HG03108 (cell line): ENCODE data around the gene CDA.

Source experiments
- ATAC-seq: cut with Tn5 transposase; IDR thresholded peaks from one replicate; pipeline ENCODE4 v1.9.1; 2021; ENCODE audit warnings: moderate library complexity; ENCODE audit not compliant: unreplicated experiment

CDA gene

DNA sequence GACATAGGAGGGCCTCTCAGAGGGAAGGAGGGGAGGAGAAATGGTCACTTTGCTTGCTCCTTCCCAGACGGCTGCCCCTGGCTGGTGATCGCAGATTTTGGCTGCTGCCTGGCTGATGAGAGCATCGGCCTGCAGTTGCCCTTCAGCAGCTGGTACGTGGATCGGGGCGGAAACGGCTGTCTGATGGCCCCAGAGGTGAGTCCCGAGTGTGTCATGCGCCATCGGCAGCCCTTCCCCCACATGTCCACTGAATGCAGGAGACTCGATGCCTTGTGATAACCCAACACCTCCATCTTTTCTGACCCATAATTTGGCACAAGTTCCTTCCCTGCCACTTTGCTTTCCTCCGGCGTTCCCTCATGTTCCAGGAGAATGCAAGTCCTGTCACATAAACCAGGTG lies 59.5 kb downstream of the CDA start:
- no peak for ATAC-seq

DNA sequence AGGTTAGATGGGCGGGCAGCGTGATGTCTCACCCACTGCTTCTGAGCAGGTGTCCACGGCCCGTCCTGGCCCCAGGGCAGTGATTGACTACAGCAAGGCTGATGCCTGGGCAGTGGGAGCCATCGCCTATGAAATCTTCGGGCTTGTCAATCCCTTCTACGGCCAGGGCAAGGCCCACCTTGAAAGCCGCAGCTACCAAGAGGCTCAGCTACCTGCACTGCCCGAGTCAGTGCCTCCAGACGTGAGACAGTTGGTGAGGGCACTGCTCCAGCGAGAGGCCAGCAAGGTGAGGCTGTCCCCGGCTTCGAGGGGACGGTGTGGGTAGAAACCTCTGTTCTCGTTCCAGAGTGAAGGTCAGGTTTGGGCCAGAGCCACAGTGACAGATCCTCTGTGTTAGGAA lies 60.0 kb downstream of the CDA start:
- ATAC-seq, result no peak

- ATAC-seq, result no peak
Observed at GRCh38 chr1:20652300-20652699, 63.4 kb downstream of the CDA start.

DNA sequence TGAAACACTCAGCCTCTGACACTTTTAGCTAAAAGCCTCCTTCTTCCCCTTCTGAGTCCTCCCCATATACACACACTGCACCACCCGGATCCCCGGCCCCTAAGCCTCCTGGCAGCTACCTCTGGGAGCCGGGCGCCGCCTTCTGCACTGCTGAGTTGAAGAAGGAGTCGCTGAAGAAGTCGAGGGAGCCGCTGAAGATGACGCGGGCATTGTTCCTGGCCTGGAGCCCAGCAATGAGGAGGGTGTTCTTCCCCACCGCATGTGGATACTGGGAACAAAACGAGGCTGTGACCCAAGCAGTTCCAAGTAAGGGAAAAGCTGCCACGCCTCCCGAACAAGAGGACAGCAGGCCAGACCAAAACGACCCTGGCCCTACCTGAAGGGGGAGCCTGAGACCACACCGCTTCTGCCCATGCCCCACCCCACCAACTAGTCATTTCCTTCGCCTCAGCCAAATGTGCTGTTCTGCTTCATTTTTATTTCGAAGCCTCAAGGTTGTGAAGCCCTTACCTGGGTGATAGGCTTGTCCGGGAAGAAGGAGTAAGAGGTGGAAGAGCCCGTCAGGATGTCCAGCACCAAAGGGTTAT lies 65.3 kb downstream of the CDA start:
- ATAC-seq, result no peak

- no peak for ATAC-seq
Observed at GRCh38 chr1:20657024-20657423, 68.1 kb downstream of the CDA start.

GRCh38 chr1:20658166-20658915 lies 69.4 kb downstream of the CDA start:
- ATAC-seq, result no peak

DNA sequence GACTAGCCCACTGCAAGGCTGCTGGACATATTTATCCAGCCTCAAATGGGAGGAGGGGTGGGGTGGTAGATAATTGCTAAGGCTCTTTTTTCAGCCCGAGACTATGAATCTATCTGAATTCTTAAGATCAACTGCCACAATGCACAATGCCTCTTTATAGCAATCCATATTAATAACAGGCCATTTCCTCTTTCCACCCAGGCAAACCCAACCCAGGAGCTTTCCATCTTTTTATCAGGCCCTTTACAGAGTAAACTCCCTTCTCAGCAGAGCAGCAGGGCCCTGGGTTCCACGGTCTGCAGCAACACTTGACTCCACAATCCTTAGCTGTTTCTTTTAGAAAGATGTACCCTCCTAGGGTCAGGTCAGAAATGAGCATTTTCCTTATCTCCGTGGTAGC lies 71.5 kb downstream of the CDA start:
- ATAC-seq, result no peak

GRCh38 chr1:20660847-20661206 lies 71.9 kb downstream of the CDA start:
- ATAC-seq, result no peak

DNA sequence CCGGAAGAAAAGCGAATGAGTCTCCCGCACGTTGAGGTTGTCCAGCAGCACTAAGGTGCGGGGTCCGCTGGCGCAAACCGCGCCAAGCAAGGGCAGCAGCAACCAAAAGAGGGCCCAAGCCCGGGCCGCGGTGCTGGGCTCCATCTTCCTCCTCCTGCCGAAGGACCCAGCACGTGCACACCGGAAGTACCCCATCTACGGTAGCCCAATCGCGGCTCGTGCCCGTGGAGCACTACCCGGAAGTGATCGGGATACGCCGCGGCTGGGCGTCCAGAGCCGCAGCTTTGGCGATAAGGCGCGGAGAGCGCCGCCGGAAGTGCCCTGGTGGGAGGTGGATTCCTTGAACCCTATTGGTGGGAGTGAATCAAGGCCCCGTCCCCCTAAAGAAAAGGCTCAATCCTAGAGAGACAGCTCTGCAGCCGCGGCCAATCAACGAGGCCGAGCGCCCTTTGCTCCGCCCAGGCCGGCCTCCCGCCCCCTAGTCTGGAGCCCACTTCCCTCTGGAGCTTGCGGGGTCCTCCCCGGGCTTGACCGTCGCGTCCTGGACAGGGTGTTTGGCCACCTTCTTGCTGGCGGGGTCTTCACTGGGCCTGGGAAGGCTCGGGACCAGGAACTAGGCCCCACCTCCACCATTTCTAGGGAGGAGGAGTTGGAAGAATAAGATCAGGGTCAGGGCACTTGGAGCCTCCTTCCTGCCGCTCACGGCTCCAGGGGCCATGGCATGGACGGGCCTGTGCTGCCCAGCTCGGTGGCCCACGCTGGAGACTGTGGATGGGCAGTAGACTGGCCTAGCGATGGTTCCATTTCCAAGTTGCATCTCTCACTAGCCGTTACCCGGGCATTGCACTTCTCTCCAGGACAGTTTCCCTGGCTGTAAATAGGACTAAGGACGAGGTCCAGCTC lies 72.6 kb downstream of the CDA start, which contains the start of gene DDOST:
DDOST (minus strand) TSS at position 163 of the 903 bp plus-strand sequence; CDS start at position 144, 19 bp downstream.
- peak; percentile 94 for ATAC-seq

- ATAC-seq, result no peak
Observed at GRCh38 chr1:20662110-20662475, 73.2 kb downstream of the CDA start.

- ATAC-seq, result no peak
Observed at GRCh38 chr1:20663365-20663764, 74.5 kb downstream of the CDA start.

GRCh38 chr1:20663969-20664715 lies 75.2 kb downstream of the CDA start:
- ATAC-seq, result no peak

DNA sequence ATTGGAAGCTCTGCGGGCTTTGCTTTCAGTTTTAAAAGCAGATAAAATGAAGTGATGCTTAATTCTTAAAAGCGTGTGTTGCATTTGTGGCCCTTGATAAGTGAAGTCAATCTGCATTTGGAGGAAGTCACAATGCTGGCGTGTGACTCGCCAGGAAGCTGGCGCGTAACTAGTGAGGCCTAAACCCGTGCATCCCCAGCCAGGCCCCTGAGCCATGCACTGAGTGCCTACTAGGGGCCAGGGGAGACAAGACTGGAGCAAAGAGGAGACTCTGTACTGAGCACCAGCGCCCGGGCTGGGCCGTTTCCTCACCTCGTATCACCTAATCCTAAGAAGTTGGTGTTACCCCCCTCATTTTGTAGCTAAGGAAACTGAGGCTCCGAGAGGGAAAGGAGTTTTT lies 76.8 kb downstream of the CDA start:
- no peak for ATAC-seq

- no peak for ATAC-seq
Observed at GRCh38 chr1:20666146-20666545, 77.2 kb downstream of the CDA start.

- ATAC-seq, result no peak
Observed at GRCh38 chr1:20666804-20667203, 77.9 kb downstream of the CDA start.
